SU-DHL-6 (cell line): ENCODE results near the gene TFB1M.

ENCODE experiments used
- H2AFZ ChIP-seq: fragments of 200-600 bp; sonication (generic); 2 replicates; pipeline ENCODE4 v1.6.1; 2014; ENCODE audit warnings: low read depth, mild to moderate bottlenecking, moderate library complexity, mixed read lengths, antibody characterized with exemption, low read length; ENCODE audit not compliant: severe bottlenecking
- H3F3A ChIP-seq: fragments of 200-600 bp; shearing (Covaris generic); 2 replicates; pipeline ENCODE4 v1.6.0; 2016; ENCODE audit warnings: antibody characterized with exemption, mild to moderate bottlenecking; ENCODE audit not compliant: insufficient read depth
- H3K27ac ChIP-seq: fragments of 200-600 bp; sonication (generic); 2 replicates; pipeline ENCODE4 v1.5.1; 2016; ENCODE audit warnings: low read depth, mild to moderate bottlenecking, low read length, moderate library complexity, mixed read lengths
- H3K27me3 ChIP-seq: fragments of 200-600 bp; sonication (generic), shearing (Covaris generic); 2 replicates; pipeline ENCODE4 v1.6.0; 2014; ENCODE audit warnings: mild to moderate bottlenecking, low read length
- H3K36me3 ChIP-seq: fragments of 200-600 bp; sonication (generic); 2 replicates; pipeline ENCODE4 v1.6.1; 2014; ENCODE audit warnings: mild to moderate bottlenecking, low read length, mixed read lengths
- H3K4me2 ChIP-seq: fragments of 300-600, 200-600 bp; shearing (Covaris generic), sonication (generic); 2 replicates; pipeline ENCODE4 v1.6.0; 2014; ENCODE audit warnings: low read length, low read depth, mild to moderate bottlenecking; ENCODE audit not compliant: poor library complexity, severe bottlenecking
- H3K4me3 ChIP-seq: fragments of 200-600 bp; sonication (generic); 2 replicates; pipeline ENCODE4 v1.5.1; 2014; ENCODE audit warnings: antibody characterized with exemption, low read length, mild to moderate bottlenecking, mixed read lengths; ENCODE audit not compliant: insufficient read depth, poor library complexity, severe bottlenecking
- H3K79me2 ChIP-seq: fragments of 200-600 bp; sonication (generic); 2 replicates; pipeline ENCODE4 v1.6.1; 2014; ENCODE audit warnings: mild to moderate bottlenecking, low read length, moderate library complexity; ENCODE audit not compliant: insufficient read depth
- H3K9ac ChIP-seq: fragments of 200-600 bp; sonication (generic); 2 replicates; pipeline ENCODE4 v1.7.0; 2014; ENCODE audit warnings: mild to moderate bottlenecking, low read length
- H3K9me2 ChIP-seq: fragments of 200-600 bp; sonication (generic); replicated peaks from 2 replicates; pipeline ENCODE4 v1.6.1; 2014; ENCODE audit warnings: low read length; ENCODE audit not compliant: insufficient read depth
- H3K9me3 ChIP-seq: fragments of 200-600 bp; sonication (generic); 2 replicates; pipeline ENCODE4 v1.6.1; 2014; ENCODE audit warnings: low read length, mixed read lengths; ENCODE audit not compliant: insufficient read depth
- H4K20me1 ChIP-seq: fragments of 200-600 bp; sonication (generic); 2 replicates; pipeline ENCODE4 v1.6.1; 2014; ENCODE audit warnings: low read depth, mild to moderate bottlenecking, antibody characterized with exemption, low read length, moderate library complexity, mixed read lengths
- CTCF ChIP-seq: fragments of 200-600 bp; sonication (generic); IDR thresholded peaks from one replicate; pipeline ENCODE4 v1.5.1; 2017; ENCODE audit warnings: antibody characterized with exemption, mild to moderate bottlenecking, low read length, moderate library complexity; ENCODE audit not compliant: insufficient read depth, poor library complexity, severe bottlenecking
- EZH2phosphoT487 ChIP-seq: fragments of 200-600 bp; sonication (generic), shearing (Covaris generic); conservative IDR thresholded peaks from 2 replicates; pipeline ENCODE4 v1.6.1; 2018; ENCODE audit warnings: mild to moderate bottlenecking, antibody characterized with exemption, low read length, moderate library complexity, mixed read lengths

Gene TFB1M

GRCh38 chr6:155215906-155216305 lies 98.4 kb downstream of the TFB1M start:
- no peaks in the 10 kb centered on the region for H4K20me1 ChIP-seq
- H3K79me2 ChIP-seq: peaks cover 21% of the 10 kb centered on the region
- H3K9me2 ChIP-seq: no peaks in the 10 kb centered on the region
- no peak overlapping the region for H3K4me3 ChIP-seq
- H3F3A ChIP-seq: peaks cover 2% of the 10 kb centered on the region; the same call in 1 of the 2 replicates
- H3K4me2 ChIP-seq: no peak overlapping the region
- no peaks in the 10 kb centered on the region for H3K27me3 ChIP-seq
- no peak overlapping the region for H3K9ac ChIP-seq
- H2AFZ ChIP-seq: no peak overlapping the region
- no peaks in the 10 kb centered on the region for H3K9me3 ChIP-seq
- TF ChIP-seq CTCF (no peak), EZH2phosphoT487 (no peak)
- no peak overlapping the region for H3K27ac ChIP-seq
- H3K36me3 ChIP-seq: peaks cover 14% of the 10 kb centered on the region

GRCh38 chr6:155213611-155214372 lies 100.5 kb downstream of the TFB1M start:
- Histone ChIP-seq H4K20me1 (no peaks in the 10 kb centered on the region), H3K36me3 (peaks cover 20% of the 10 kb centered on the region), H3K4me3 (no peak overlapping the region), H3K9me3 (no peaks in the 10 kb centered on the region), H2AFZ (no peak overlapping the region), H3K79me2 (peaks cover 22% of the 10 kb centered on the region; the same call in 1 of the 2 replicates), H3K4me2 (no peak overlapping the region), H3K9me2 (no peaks in the 10 kb centered on the region), H3K27me3 (no peaks in the 10 kb centered on the region), H3F3A (peaks cover 2% of the 10 kb centered on the region; the same call in 1 of the 2 replicates), H3K27ac (no peak overlapping the region), H3K9ac (no peak overlapping the region)
- TF ChIP-seq EZH2phosphoT487: no peak
- no peak for TF ChIP-seq CTCF

GRCh38 chr6:155212616-155213380 lies 101.5 kb downstream of the TFB1M start:
- Histone ChIP-seq H3K9ac (no peak overlapping the region), H3K27ac (no peak overlapping the region), H3K4me3 (no peak overlapping the region), H3K9me3 (no peaks in the 10 kb centered on the region), H3K27me3 (no peaks in the 10 kb centered on the region), H3K4me2 (no peak overlapping the region), H3F3A (peaks cover 2% of the 10 kb centered on the region; the same call in 1 of the 2 replicates), H4K20me1 (no peaks in the 10 kb centered on the region), H3K79me2 (peaks cover 28% of the 10 kb centered on the region), H3K36me3 (peaks cover 20% of the 10 kb centered on the region), H3K9me2 (no peaks in the 10 kb centered on the region), H2AFZ (no peak overlapping the region)
- no peak for TF ChIP-seq CTCF
- no peak for TF ChIP-seq EZH2phosphoT487
